ENCODE data around the gene CFAP45. TPM values are rescaled to one million over a fixed set of nuclear protein-coding genes. Genes with fewer than 3 reads are reported as not detected.

Gene CFAP45
- total RNA-seq, 1 experiment from 2014 or later, result 9.3 TPM

DNA sequence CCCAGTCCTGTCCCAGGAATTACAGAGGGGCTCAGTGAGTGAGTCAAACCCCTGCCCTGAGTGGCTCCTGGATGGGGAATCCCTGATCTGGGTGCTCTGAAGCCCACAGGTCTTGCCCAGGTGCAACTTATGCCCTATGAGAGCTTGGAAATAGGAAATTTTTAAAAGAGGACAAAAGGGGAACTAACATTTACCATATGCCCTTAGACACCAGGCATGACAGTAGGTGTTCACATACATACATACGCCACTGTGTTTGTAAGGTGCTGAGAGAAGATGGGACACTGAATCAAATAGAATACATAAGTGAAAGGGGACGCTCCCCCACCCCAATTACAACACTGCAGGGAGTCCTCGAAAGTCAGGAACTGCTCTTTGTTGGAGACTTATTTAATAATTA lies 1.4 kb downstream of the CFAP45 start:
- BruUV-seq (replicated peaks), result no TSS peak
- H3K4me2 ChIP-seq, result no peak overlapping the region
- ChIA-PET POLR2A (ENCODE audit: unreplicated experiment) (no interaction called here), CTCF (no interaction called here)
- no peaks in the 10 kb centered on the region for H3K79me2 ChIP-seq (ENCODE audit: low read depth)
- peaks cover 37% of the 10 kb centered on the region for H3F3A ChIP-seq (ENCODE audit: insufficient read depth, low read depth)
- H3K27me3 ChIP-seq (ENCODE audit: insufficient read depth, low read depth), result no peaks in the 10 kb centered on the region
- DNase-seq, result no peak
- 0 out of 2 replicates have a peak, but pooled peaks cover under 1% of the 10 kb centered on the region for H3K9me3 ChIP-seq (ENCODE audit: insufficient read depth, low read depth)
- peaks cover 36% of the 10 kb centered on the region for H3K4me1 ChIP-seq (replicated peaks; ENCODE audit: insufficient read depth)
- TF ChIP-seq CTCF (conservative IDR thresholded peaks at IDR 0.05) (no peak), EZH2 (IDR thresholded peaks at IDR 0.05; ENCODE audit: low read depth) (no peak)
- no peak overlapping the region for H3K27ac ChIP-seq
- H3K4me3 ChIP-seq, result no peak overlapping the region
- H2AFZ ChIP-seq, result no peak overlapping the region
- intact Hi-C loops (cut with micrococcal nuclease; ENCODE audit: unreplicated experiment), result no loop called here
- no peaks in the 10 kb centered on the region for H3K36me3 ChIP-seq (ENCODE audit: low read depth)
- no peaks in the 10 kb centered on the region for H3K9me2 ChIP-seq (ENCODE audit: insufficient read depth)
- H4K20me1 ChIP-seq (ENCODE audit: insufficient read depth), result no peaks in the 10 kb centered on the region

DNA sequence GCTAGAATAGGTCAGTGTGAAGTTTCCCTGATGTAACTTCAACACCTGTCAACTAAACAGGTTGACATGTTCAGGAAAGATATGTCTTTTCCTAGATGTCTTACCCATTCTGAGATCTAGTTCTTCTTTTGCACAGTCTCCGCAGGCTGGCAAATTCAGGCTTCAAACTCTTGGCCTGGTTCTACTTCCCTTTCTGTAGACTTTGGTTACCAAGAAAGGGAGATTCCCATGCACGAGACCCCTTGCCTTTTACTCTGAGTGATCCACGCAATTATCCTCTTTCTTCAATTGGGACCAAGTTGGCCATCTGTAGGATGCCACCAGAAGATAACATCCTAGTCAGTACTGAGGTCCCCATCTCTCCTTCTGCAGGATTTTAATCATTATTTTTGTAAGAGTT lies 2.0 kb downstream of the CFAP45 start:
- no peaks in the 10 kb centered on the region for H4K20me1 ChIP-seq (ENCODE audit: insufficient read depth)
- H3K27me3 ChIP-seq (ENCODE audit: insufficient read depth, low read depth), result no peaks in the 10 kb centered on the region
- CTCF ChIA-PET, result no interaction called here
- no peak overlapping the region for H3K4me2 ChIP-seq
- H3K79me2 ChIP-seq (ENCODE audit: low read depth), result no peaks in the 10 kb centered on the region
- POLR2A ChIA-PET (ENCODE audit: unreplicated experiment), result no interaction called here
- H2AFZ ChIP-seq, result no peak overlapping the region
- H3K9me3 ChIP-seq (ENCODE audit: insufficient read depth, low read depth), result no peaks in the 10 kb centered on the region
- H3K4me1 ChIP-seq (replicated peaks; ENCODE audit: insufficient read depth), result peaks cover 36% of the 10 kb centered on the region
- no peak for DNase-seq
- H3K36me3 ChIP-seq (ENCODE audit: low read depth), result no peaks in the 10 kb centered on the region
- H3F3A ChIP-seq (ENCODE audit: insufficient read depth, low read depth), result peaks cover 36% of the 10 kb centered on the region
- H3K27ac ChIP-seq, result no peak overlapping the region
- intact Hi-C loops (cut with micrococcal nuclease; ENCODE audit: unreplicated experiment), result no loop called here
- TF ChIP-seq CTCF (conservative IDR thresholded peaks at IDR 0.05) (no peak), EZH2 (IDR thresholded peaks at IDR 0.05; ENCODE audit: low read depth) (no peak)
- no peaks in the 10 kb centered on the region for H3K9me2 ChIP-seq (ENCODE audit: insufficient read depth)
- no TSS peak for BruUV-seq (replicated peaks)
- no peak overlapping the region for H3K4me3 ChIP-seq

DNA sequence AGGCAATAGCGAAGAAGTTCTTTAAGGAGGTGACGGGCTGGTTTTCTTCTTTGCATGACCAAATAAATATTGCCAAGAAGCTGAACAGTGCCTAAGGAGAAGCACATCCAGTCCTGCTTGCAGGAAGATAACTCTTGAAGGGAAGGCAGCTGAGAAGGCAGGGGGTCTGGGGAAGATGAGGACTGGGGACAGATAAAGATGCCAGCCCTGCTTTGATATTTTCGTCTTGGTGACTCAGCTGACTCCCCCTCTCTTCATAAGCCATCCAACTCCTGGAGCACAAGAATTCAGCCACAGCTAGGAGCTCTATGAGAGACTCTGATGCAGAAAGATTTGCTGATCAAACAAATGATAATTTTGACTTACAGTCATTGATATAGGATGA lies 3.4 kb downstream of the CFAP45 start:
- peaks cover 27% of the 10 kb centered on the region for H3F3A ChIP-seq (ENCODE audit: insufficient read depth, low read depth)
- H3K9me2 ChIP-seq (ENCODE audit: insufficient read depth), result no peaks in the 10 kb centered on the region
- H3K36me3 ChIP-seq (ENCODE audit: low read depth), result no peaks in the 10 kb centered on the region
- H3K27ac ChIP-seq, result no peak overlapping the region
- CTCF ChIA-PET, result interaction anchor here (0.6 kb wide), 1 partner anchor 45 kb away, joined by 3 read pairs; no protein-coding TSS in a partner anchor
- H4K20me1 ChIP-seq (ENCODE audit: insufficient read depth), result no peaks in the 10 kb centered on the region
- no peak for DNase-seq
- no peak overlapping the region for H3K4me2 ChIP-seq
- no peak overlapping the region for H3K4me3 ChIP-seq
- intact Hi-C loops (cut with micrococcal nuclease; ENCODE audit: unreplicated experiment), result no loop called here
- BruUV-seq (replicated peaks), result no TSS peak
- no peak overlapping the region for H2AFZ ChIP-seq
- H3K4me1 ChIP-seq (replicated peaks; ENCODE audit: insufficient read depth), result peaks cover 23% of the 10 kb centered on the region
- no peaks in the 10 kb centered on the region for H3K9me3 ChIP-seq (ENCODE audit: insufficient read depth, low read depth)
- POLR2A ChIA-PET (ENCODE audit: unreplicated experiment), result interaction anchor here (0.6 kb wide), 1 partner anchor 20 kb away, joined by 3 read pairs; no protein-coding TSS in a partner anchor
- TF ChIP-seq CTCF (conservative IDR thresholded peaks at IDR 0.05), result no peak
- no peak for TF ChIP-seq EZH2 (IDR thresholded peaks at IDR 0.05; ENCODE audit: low read depth)
- H3K27me3 ChIP-seq (ENCODE audit: insufficient read depth, low read depth), result no peaks in the 10 kb centered on the region
- H3K79me2 ChIP-seq (ENCODE audit: low read depth), result no peaks in the 10 kb centered on the region
